NOMO-1 treated with dmso at 0.1 percent for 144 hours (cell line): ENCODE results near the gene PROP1.
"Not testable (repeated sequence)": the region's sequence is repeated elsewhere in the genome, so short reads cannot be mapped to it uniquely, and the experiment has no call there.

Experiments
- DNase-seq: peaks from one replicate; lab custom pipeline; 2025; ENCODE audit not compliant: unreplicated experiment; lab: John Stamatoyannopoulos, UW

Gene PROP1

GRCh38 chr5:177995691-177996595 is at the start of gene PROP1:
Gene PROP1 (minus strand): TSS chr5:177996242. CDS start chr5:177995933, 309 bp downstream.
- no peak for DNase-seq

GRCh38 chr5:178019379-178020030 is 23.5 kb upstream of the PROP1 start:
- DNase-seq: not testable (repeated sequence)

- not testable (repeated sequence) for DNase-seq
These were observed 16.7 kb upstream of the PROP1 start for GRCh38 chr5:178012758-178013157.

- DNase-seq: not testable (repeated sequence)
These were observed 15.9 kb upstream of the PROP1 start for GRCh38 chr5:178011816-178012554.

- DNase-seq: not testable (repeated sequence)
These were observed 11.2 kb upstream of the PROP1 start for GRCh38 chr5:178007272-178007671.

GRCh38 chr5:178006536-178007231 is 10.6 kb upstream of the PROP1 start:
- DNase-seq: not testable (repeated sequence)

GRCh38 chr5:178006181-178006535 is 10.1 kb upstream of the PROP1 start:
- not testable (repeated sequence) for DNase-seq

GRCh38 chr5:177997846-177998245 is 1.8 kb upstream of the PROP1 start:
- no peak for DNase-seq

- DNase-seq: no peak
These were observed 1.3 kb upstream of the PROP1 start for GRCh38 chr5:177997319-177997670.

- no peak for DNase-seq
These were observed 747 bp upstream of the PROP1 start for GRCh38 chr5:177996660-177997318.

- no peak for DNase-seq
These were observed 1.4 kb downstream of the PROP1 start for GRCh38 chr5:177994561-177995190.

GRCh38 chr5:177994063-177994462 is 2.0 kb downstream of the PROP1 start:
- DNase-seq: no peak

GRCh38 chr5:177992466-177992865 is 3.6 kb downstream of the PROP1 start:
- DNase-seq: no peak

- no peak for DNase-seq
These were observed 6.9 kb downstream of the PROP1 start for GRCh38 chr5:177988989-177989625.

GRCh38 chr5:177987326-177987725 is 8.7 kb downstream of the PROP1 start:
- no peak for DNase-seq

- DNase-seq: no peak
These were observed 10.5 kb downstream of the PROP1 start for GRCh38 chr5:177985430-177986040.

GRCh38 chr5:177984584-177985206 is 11.3 kb downstream of the PROP1 start:
- DNase-seq: no peak

GRCh38 chr5:177983763-177984583 is 12.1 kb downstream of the PROP1 start:
- DNase-seq: no peak
